GM12878 (cell line): ENCODE results near the gene CSNK1G1. TPM values are rescaled to one million over a fixed set of nuclear protein-coding genes. Genes with fewer than 3 reads are reported as not detected.

Experiments
- CBFB ChIP-seq: IDR thresholded peaks from 2 replicates; pipeline ENCODE4 v1.6.1; 2016; ENCODE audit warnings: antibody characterized with exemption, low read depth
- CEBPB ChIP-seq, 2 experiments: fragments of 150-350 bp in 1 of 2; IDR thresholded peaks; 2 replicates each; pipeline ENCODE4 v1.6.1; 2012 to 2014; ENCODE audit warnings: low read depth in 2 of 2, low read length in 2 of 2, borderline replicate concordance in 1 of 2, inconsistent platforms in 1 of 2
- RUNX3 ChIP-seq: IDR thresholded peaks from 2 replicates; pipeline ENCODE4 v1.6.1; 2012; ENCODE audit warnings: low read length, inconsistent platforms
- ZNF24 ChIP-seq: fragments of 450-650 bp; IDR thresholded peaks from 2 replicates; pipeline ENCODE4 v1.6.1; 2017; ENCODE audit warnings: antibody characterized with exemption, mild to moderate bottlenecking
- polyA plus RNA-seq, 11 experiments: library from polyadenylated mRNA; depleted of rRNA in 4 of 11; unstranded in 6 of 11; stranded (reverse) in 5 of 11; fragments of >200 nt; fragmentation: Nextera tagmentation in 4 of 11; fragmentation: Illumina TruSeq in 1 of 11; extraction: Ambion mirVana in 4 of 11; extraction: Trizol in 1 of 11; gene quantifications; 1 replicate in 1 of 11; 2 replicates in 10 of 11; pipeline versions ENCODE4 v1.2.1 to v1.2.3, GENCODE V29; 2011 to 2016; ENCODE audit warnings: inconsistent platforms in 2 of 11, missing spikeins in 2 of 11, low read depth in 1 of 11
- total RNA-seq, 4 experiments: library from RNA; depleted of rRNA in 3 of 4; stranded (reverse); fragments of >200 nt in 3 of 4; fragmentation: Illumina TruSeq in 1 of 4; extraction: Trizol in 1 of 4; gene quantifications; 2 replicates each; pipeline versions ENCODE4 v1.2.1 to v1.2.3, GENCODE V29; 2013 to 2021
- TF ChIP-seq, protein P1 (sequence below): fragments of 450-650 bp; IDR thresholded peaks from 2 replicates; pipeline ENCODE4 v1.6.1; 2016; ENCODE audit warnings: mild to moderate bottlenecking, moderate library complexity, borderline replicate concordance
- TF ChIP-seq, protein P2 (sequence below): fragments of 150-350 bp; IDR thresholded peaks from 2 replicates; pipeline ENCODE4 v1.6.1; 2016; ENCODE audit warnings: low read depth, low read length

The CSNK1G1 gene
- total and polyA plus RNA-seq, 10 of the 15 experiments (the other 5 are each of a cell fraction or from before 2014, with no cell fraction given): 6.1 to 23.4 (median 15.3) TPM

DNA sequence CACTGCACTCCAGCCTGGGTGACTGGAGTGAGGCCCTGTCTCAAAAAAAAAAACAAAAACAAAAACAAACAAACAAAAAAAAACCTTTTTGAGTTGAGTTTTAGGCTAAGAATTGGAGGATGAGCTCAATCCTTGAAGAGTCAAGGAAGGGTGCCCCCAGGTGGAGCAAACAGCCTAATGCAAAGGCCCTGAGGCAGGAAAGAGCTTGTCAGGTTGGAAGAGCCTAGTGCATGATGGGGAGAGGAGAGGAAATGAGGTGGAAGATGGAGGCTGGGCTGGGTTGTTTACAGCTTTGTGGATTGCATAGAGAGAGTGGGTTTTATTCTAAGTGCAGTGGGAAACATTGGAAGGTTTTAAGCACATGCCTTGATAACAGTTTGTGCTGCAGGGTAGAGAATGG lies 206.5 kb downstream of the CSNK1G1 start (continued):
- TF ChIP-seq, protein P1, sequence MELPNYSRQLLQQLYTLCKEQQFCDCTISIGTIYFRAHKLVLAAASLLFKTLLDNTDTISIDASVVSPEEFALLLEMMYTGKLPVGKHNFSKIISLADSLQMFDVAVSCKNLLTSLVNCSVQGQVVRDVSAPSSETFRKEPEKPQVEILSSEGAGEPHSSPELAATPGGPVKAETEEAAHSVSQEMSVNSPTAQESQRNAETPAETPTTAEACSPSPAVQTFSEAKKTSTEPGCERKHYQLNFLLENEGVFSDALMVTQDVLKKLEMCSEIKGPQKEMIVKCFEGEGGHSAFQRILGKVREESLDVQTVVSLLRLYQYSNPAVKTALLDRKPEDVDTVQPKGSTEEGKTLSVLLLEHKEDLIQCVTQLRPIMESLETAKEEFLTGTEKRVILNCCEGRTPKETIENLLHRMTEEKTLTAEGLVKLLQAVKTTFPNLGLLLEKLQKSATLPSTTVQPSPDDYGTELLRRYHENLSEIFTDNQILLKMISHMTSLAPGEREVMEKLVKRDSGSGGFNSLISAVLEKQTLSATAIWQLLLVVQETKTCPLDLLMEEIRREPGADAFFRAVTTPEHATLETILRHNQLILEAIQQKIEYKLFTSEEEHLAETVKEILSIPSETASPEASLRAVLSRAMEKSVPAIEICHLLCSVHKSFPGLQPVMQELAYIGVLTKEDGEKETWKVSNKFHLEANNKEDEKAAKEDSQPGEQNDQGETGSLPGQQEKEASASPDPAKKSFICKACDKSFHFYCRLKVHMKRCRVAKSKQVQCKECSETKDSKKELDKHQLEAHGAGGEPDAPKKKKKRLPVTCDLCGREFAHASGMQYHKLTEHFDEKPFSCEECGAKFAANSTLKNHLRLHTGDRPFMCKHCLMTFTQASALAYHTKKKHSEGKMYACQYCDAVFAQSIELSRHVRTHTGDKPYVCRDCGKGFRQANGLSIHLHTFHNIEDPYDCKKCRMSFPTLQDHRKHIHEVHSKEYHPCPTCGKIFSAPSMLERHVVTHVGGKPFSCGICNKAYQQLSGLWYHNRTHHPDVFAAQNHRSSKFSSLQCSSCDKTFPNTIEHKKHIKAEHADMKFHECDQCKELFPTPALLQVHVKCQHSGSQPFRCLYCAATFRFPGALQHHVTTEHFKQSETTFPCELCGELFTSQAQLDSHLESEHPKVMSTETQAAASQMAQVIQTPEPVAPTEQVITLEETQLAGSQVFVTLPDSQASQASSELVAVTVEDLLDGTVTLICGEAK: no peak
- TF ChIP-seq CEBPB (IDR thresholded peaks at IDR 0.05; ENCODE audit: borderline replicate concordance in 1 of 2, low read depth in 2 of 2, low read length in 2 of 2): no peak
- TF ChIP-seq ZNF24: no peak
- no peak for TF ChIP-seq CBFB
- TF ChIP-seq, protein P2, sequence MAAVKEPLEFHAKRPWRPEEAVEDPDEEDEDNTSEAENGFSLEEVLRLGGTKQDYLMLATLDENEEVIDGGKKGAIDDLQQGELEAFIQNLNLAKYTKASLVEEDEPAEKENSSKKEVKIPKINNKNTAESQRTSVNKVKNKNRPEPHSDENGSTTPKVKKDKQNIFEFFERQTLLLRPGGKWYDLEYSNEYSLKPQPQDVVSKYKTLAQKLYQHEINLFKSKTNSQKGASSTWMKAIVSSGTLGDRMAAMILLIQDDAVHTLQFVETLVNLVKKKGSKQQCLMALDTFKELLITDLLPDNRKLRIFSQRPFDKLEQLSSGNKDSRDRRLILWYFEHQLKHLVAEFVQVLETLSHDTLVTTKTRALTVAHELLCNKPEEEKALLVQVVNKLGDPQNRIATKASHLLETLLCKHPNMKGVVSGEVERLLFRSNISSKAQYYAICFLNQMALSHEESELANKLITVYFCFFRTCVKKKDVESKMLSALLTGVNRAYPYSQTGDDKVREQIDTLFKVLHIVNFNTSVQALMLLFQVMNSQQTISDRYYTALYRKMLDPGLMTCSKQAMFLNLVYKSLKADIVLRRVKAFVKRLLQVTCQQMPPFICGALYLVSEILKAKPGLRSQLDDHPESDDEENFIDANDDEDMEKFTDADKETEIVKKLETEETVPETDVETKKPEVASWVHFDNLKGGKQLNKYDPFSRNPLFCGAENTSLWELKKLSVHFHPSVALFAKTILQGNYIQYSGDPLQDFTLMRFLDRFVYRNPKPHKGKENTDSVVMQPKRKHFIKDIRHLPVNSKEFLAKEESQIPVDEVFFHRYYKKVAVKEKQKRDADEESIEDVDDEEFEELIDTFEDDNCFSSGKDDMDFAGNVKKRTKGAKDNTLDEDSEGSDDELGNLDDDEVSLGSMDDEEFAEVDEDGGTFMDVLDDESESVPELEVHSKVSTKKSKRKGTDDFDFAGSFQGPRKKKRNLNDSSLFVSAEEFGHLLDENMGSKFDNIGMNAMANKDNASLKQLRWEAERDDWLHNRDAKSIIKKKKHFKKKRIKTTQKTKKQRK: no peak
- 0 out of 2 replicates have a peak, but pooled peaks have one; percentile 4 for TF ChIP-seq RUNX3
